Uterus (tissue), 2 donors: ENCODE measurements around the gene TMEM175.

Experiments
- POLR2A ChIP-seq, 2 donors: fragments of 450-650 bp; IDR thresholded peaks; one replicate each; pipeline ENCODE4 v1.6.1; 2016; ENCODE audit warnings: antibody characterized with exemption in 2 of 2, mild to moderate bottlenecking in 1 of 2, moderate library complexity in 1 of 2
- TF ChIP-seq, protein P1 (sequence below), 4 experiments: fragments of 200-600 bp in 2 of 4; fragments of 450-650 bp in 2 of 4; sonication (generic) in 2 of 4; IDR thresholded peaks; one replicate each; pipeline ENCODE4 v1.5.1; 2016 to 2019; ENCODE audit warnings: antibody characterized with exemption in 4 of 4, mild to moderate bottlenecking in 2 of 4, moderate library complexity in 1 of 4

- TF ChIP-seq POLR2A (IDR thresholded peaks at IDR 0.05), result no peak
- TF ChIP-seq, protein P1, sequence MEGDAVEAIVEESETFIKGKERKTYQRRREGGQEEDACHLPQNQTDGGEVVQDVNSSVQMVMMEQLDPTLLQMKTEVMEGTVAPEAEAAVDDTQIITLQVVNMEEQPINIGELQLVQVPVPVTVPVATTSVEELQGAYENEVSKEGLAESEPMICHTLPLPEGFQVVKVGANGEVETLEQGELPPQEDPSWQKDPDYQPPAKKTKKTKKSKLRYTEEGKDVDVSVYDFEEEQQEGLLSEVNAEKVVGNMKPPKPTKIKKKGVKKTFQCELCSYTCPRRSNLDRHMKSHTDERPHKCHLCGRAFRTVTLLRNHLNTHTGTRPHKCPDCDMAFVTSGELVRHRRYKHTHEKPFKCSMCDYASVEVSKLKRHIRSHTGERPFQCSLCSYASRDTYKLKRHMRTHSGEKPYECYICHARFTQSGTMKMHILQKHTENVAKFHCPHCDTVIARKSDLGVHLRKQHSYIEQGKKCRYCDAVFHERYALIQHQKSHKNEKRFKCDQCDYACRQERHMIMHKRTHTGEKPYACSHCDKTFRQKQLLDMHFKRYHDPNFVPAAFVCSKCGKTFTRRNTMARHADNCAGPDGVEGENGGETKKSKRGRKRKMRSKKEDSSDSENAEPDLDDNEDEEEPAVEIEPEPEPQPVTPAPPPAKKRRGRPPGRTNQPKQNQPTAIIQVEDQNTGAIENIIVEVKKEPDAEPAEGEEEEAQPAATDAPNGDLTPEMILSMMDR (IDR thresholded peaks at IDR 0.05), result no peak
These were observed 32.9 kb downstream of the TMEM175 start for GRCh38 chr4:965048-965765.
